ENCODE measurements around the gene PARS2.

PARS2 gene

DNA sequence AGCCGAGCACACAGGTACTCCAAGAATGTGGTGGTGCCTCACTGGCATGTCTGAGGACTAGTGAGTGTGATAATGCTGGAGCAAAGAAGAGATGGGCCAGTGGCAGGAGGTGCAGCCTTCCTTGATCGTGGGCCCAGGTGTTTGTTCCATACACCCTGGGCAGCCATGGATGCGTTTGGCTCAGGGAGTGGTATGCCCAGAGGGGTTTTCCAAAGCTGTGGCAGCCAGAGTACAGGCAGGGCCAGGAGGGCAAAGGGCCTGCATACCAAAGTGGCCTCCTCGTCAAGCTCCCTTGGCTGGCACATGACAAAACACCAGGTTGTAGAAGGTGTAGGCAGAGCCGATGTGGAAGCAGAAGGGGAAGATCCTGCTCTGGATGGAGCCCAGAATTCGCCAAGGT lies 19.0 kb downstream of the PARS2 start:
- Histone ChIP-seq H3K4me3 (ENCODE audit: low read length) (no peak overlapping the region), H3K27ac (ENCODE audit: low read length) (no peak overlapping the region), H3K27me3 (replicated peaks; ENCODE audit: insufficient read depth, low read length) (no peaks in the 10 kb centered on the region), H3F3A (ENCODE audit: insufficient read depth, low read length) (no peaks in the 10 kb centered on the region), H3K79me2 (ENCODE audit: low read length) (no peaks in the 10 kb centered on the region), H3K9me2 (replicated peaks; ENCODE audit: insufficient read depth, low read length) (no peaks in the 10 kb centered on the region), H2AFZ (ENCODE audit: low read length) (no peak overlapping the region), H3K4me2 (ENCODE audit: low read depth, low read length) (no peak overlapping the region), H3K9me3 (replicated peaks; ENCODE audit: insufficient read depth, low read length) (no peaks in the 10 kb centered on the region), H3K9ac (ENCODE audit: low read length) (no peak overlapping the region), H3K4me1 (ENCODE audit: low read length) (no peaks in the 10 kb centered on the region), H3K36me3 (replicated peaks; ENCODE audit: insufficient read depth, low read length) (0 out of 2 replicates have a peak, but pooled peaks cover 4% of the 10 kb centered on the region), H4K20me1 (ENCODE audit: insufficient read depth, low read length) (no peaks in the 10 kb centered on the region)
- TF ChIP-seq EZH2 (optimal IDR thresholded peaks at IDR 0.05; ENCODE audit: low read depth, low read length) (no peak), CTCF (IDR thresholded peaks at IDR 0.05; ENCODE audit: low read length) (no peak), EZH2phosphoT487 (IDR thresholded peaks at IDR 0.05; ENCODE audit: low read length) (no peak)
- DNase-seq: no peak

DNA sequence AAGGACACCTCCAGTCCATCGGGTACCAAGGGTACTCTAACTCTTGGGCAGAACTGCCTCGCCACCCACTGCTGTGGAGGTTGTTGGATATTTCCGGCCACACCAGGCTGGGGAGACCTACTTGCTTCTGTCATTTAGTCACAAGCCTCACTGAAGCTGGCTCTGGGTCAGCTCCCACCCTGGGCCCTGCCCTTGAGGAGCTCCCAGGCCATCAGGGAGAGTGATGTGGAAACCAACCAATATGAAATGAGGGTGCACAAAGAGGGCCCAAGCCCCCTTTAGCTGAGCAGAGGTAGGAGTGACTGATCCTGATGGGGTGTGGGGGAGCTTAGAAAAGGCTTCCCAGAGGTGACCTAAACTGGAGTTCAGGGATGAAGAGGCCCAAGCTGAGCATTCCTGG lies 19.6 kb downstream of the PARS2 start:
- no peak overlapping the region for H3K4me3 ChIP-seq (ENCODE audit: low read length)
- no peaks in the 10 kb centered on the region for H3K79me2 ChIP-seq (ENCODE audit: low read length)
- H3K27ac ChIP-seq (ENCODE audit: low read length): no peak overlapping the region
- no peak overlapping the region for H3K4me2 ChIP-seq (ENCODE audit: low read depth, low read length)
- H3K9me2 ChIP-seq (replicated peaks; ENCODE audit: insufficient read depth, low read length): no peaks in the 10 kb centered on the region
- 0 out of 2 replicates have a peak, but pooled peaks cover 4% of the 10 kb centered on the region for H3K36me3 ChIP-seq (replicated peaks; ENCODE audit: insufficient read depth, low read length)
- H2AFZ ChIP-seq (ENCODE audit: low read length): no peak overlapping the region
- no peaks in the 10 kb centered on the region for H3K27me3 ChIP-seq (replicated peaks; ENCODE audit: insufficient read depth, low read length)
- no peaks in the 10 kb centered on the region for H3K4me1 ChIP-seq (ENCODE audit: low read length)
- H3K9me3 ChIP-seq (replicated peaks; ENCODE audit: insufficient read depth, low read length): no peaks in the 10 kb centered on the region
- H3F3A ChIP-seq (ENCODE audit: insufficient read depth, low read length): no peaks in the 10 kb centered on the region
- no peak overlapping the region for H3K9ac ChIP-seq (ENCODE audit: low read length)
- H4K20me1 ChIP-seq (ENCODE audit: insufficient read depth, low read length): no peaks in the 10 kb centered on the region
- DNase-seq: no peak
- no peak for TF ChIP-seq EZH2phosphoT487 (IDR thresholded peaks at IDR 0.05; ENCODE audit: low read length)
- TF ChIP-seq EZH2 (optimal IDR thresholded peaks at IDR 0.05; ENCODE audit: low read depth, low read length): no peak
- TF ChIP-seq CTCF (IDR thresholded peaks at IDR 0.05; ENCODE audit: low read length): no peak

GRCh38 chr1:54743416-54744226 lies 20.7 kb downstream of the PARS2 start:
- TF ChIP-seq EZH2phosphoT487 (IDR thresholded peaks at IDR 0.05; ENCODE audit: low read length): no peak
- TF ChIP-seq EZH2 (optimal IDR thresholded peaks at IDR 0.05; ENCODE audit: low read depth, low read length): no peak
- no peak for TF ChIP-seq CTCF (IDR thresholded peaks at IDR 0.05; ENCODE audit: low read length)
- H3K27me3 ChIP-seq (replicated peaks; ENCODE audit: insufficient read depth, low read length): no peaks in the 10 kb centered on the region
- no peak overlapping the region for H3K4me2 ChIP-seq (ENCODE audit: low read depth, low read length)
- no peak overlapping the region for H3K27ac ChIP-seq (ENCODE audit: low read length)
- H4K20me1 ChIP-seq (ENCODE audit: insufficient read depth, low read length): no peaks in the 10 kb centered on the region
- H3F3A ChIP-seq (ENCODE audit: insufficient read depth, low read length): no peaks in the 10 kb centered on the region
- H3K4me3 ChIP-seq (ENCODE audit: low read length): no peak overlapping the region
- no peak for DNase-seq
- no peak overlapping the region for H3K9ac ChIP-seq (ENCODE audit: low read length)
- no peak overlapping the region for H2AFZ ChIP-seq (ENCODE audit: low read length)
- 0 out of 2 replicates have a peak, but pooled peaks cover 4% of the 10 kb centered on the region for H3K36me3 ChIP-seq (replicated peaks; ENCODE audit: insufficient read depth, low read length)
- H3K9me2 ChIP-seq (replicated peaks; ENCODE audit: insufficient read depth, low read length): no peaks in the 10 kb centered on the region
- H3K79me2 ChIP-seq (ENCODE audit: low read length): no peaks in the 10 kb centered on the region
- no peaks in the 10 kb centered on the region for H3K9me3 ChIP-seq (replicated peaks; ENCODE audit: insufficient read depth, low read length)
- H3K4me1 ChIP-seq (ENCODE audit: low read length): no peaks in the 10 kb centered on the region

All from MM.1S (cell line).